Natural killer cell (primary cell): ENCODE measurements around the gene VCAN. TPM values are rescaled to one million over a fixed set of nuclear protein-coding genes. Genes with fewer than 3 reads are reported as not detected.

Experiments used
- ATAC-seq, 3 donors: fragments of 150-1000 bp in 2 of 3; fragments of 200-7000 bp in 1 of 3; cut with Tn5 transposase; 1 replicate in 1 of 3; 2 replicates in 2 of 3; pipeline ENCODE4 v1.10.0; 2021; ENCODE audit warnings: mild to moderate bottlenecking in 2 of 3, moderate library complexity in 2 of 3
- DNase-seq, 2 donors: peaks; one replicate each; pipeline versions ENCODE4 v3.0.0 to v3.0.0-alpha.2; 2013 to 2021; ENCODE audit warnings: mixed read lengths in 1 of 2
- H3K27ac ChIP-seq: one replicate; pipeline ENCODE4 v1.5.1; 2013; ENCODE audit warnings: mild to moderate bottlenecking, low read length
- H3K27me3 ChIP-seq: one replicate; pipeline ENCODE4 v1.6.1; 2013; ENCODE audit warnings: low read length; ENCODE audit not compliant: control insufficient read depth, insufficient read depth
- H3K36me3 ChIP-seq: one replicate; pipeline ENCODE4 v1.6.1; 2013; ENCODE audit warnings: low read length; ENCODE audit not compliant: control insufficient read depth, insufficient read depth
- H3K4me1 ChIP-seq: one replicate; pipeline ENCODE4 v1.6.1; 2013; ENCODE audit warnings: low read length; ENCODE audit not compliant: control insufficient read depth, insufficient read depth
- H3K4me3 ChIP-seq: one replicate; pipeline ENCODE4 v1.5.1; 2013; ENCODE audit warnings: low read length
- H3K9me3 ChIP-seq: one replicate; pipeline ENCODE4 v1.6.1; 2013; ENCODE audit warnings: low read length; ENCODE audit not compliant: control insufficient read depth, insufficient read depth
- H3K27ac Mint-ChIP-seq, 2 donors: one replicate each; pipeline ENCODE4 v1.8.0; 2022; ENCODE audit warnings: mild to moderate bottlenecking in 2 of 2, mixed read lengths in 2 of 2, moderate library complexity in 1 of 2
- H3K27me3 Mint-ChIP-seq, 2 donors: one replicate each; pipeline ENCODE4 v1.8.0; 2022; ENCODE audit warnings: low read depth in 2 of 2, mixed read lengths in 2 of 2
- H3K36me3 Mint-ChIP-seq: one replicate; pipeline ENCODE4 v1.8.0; 2022; ENCODE audit warnings: mixed read lengths
- H3K4me1 Mint-ChIP-seq, 2 donors: one replicate each; pipeline ENCODE4 v1.8.0; 2022; ENCODE audit warnings: mixed read lengths in 2 of 2
- H3K4me3 Mint-ChIP-seq: one replicate; pipeline ENCODE4 v1.8.0; 2022; ENCODE audit warnings: mild to moderate bottlenecking, moderate library complexity, mixed read lengths
- H3K9me3 Mint-ChIP-seq, 2 donors: one replicate each; pipeline ENCODE4 v1.8.0; 2022; ENCODE audit warnings: mixed read lengths in 2 of 2
- WGBS: methylation state at CpG from one replicate; pipeline ENCODE4 v1.1.7; 2013; ENCODE audit warnings: missing lambda C conversion rate; ENCODE audit not compliant: insufficient coverage; 5-methylcytosine and 5-hydroxymethylcytosine counted together
- intact Hi-C: fragments of 100-400 bp; cut with micrococcal nuclease; formaldehyde crosslinking; loops from one replicate; pipeline ENCODE4 v1.14.2; 2022
- total RNA-seq, 4 donors: library from RNA; stranded (reverse); fragments of 120-200 nt in 1 of 4; gene quantifications; one replicate each; pipeline versions ENCODE4 v1.2.3 to v1.2.4, GENCODE V29; 2013 to 2022
- TF ChIP-seq, protein P1 (sequence below): fragments of 200-600 bp; IDR thresholded peaks from one replicate; pipeline ENCODE4 v1.8.0; 2022; ENCODE audit warnings: antibody characterized with exemption

The VCAN gene
- total RNA-seq, 3 donors from 2014 or later (not counting 1 experiment from before 2014, with no cell fraction given): 2.3 to 60.1 (median 28.4) TPM

DNA sequence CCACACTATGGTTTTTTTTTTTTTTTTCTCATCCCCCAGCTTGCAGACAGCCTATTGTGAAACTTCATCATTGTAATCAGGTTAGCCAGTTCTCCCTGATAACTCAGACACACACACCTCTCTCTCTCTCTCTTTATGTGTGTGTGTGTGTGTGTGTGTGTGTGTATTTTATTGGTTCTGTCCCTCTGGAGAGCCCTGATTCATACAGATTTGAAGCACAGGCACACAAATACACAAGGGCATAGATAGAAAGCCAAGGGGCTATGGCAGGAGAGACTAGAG is 20.6 kb upstream of the VCAN start:
- Histone ChIP-seq H3K27me3 (no peaks in the 10 kb centered on the region), H3K9me3 (peaks cover 3% of the 10 kb centered on the region), H3K4me3 (no peak overlapping the region), H3K4me1 (no peaks in the 10 kb centered on the region), H3K27ac (no peak overlapping the region), H3K36me3 (no peaks in the 10 kb centered on the region)
- DNase-seq (no peak), ATAC-seq (no peak)
- intact Hi-C loops: no loop called here
- peaks cover 10% of the 10 kb centered on the region for H3K36me3 Mint-ChIP-seq
- TF ChIP-seq, protein P1, sequence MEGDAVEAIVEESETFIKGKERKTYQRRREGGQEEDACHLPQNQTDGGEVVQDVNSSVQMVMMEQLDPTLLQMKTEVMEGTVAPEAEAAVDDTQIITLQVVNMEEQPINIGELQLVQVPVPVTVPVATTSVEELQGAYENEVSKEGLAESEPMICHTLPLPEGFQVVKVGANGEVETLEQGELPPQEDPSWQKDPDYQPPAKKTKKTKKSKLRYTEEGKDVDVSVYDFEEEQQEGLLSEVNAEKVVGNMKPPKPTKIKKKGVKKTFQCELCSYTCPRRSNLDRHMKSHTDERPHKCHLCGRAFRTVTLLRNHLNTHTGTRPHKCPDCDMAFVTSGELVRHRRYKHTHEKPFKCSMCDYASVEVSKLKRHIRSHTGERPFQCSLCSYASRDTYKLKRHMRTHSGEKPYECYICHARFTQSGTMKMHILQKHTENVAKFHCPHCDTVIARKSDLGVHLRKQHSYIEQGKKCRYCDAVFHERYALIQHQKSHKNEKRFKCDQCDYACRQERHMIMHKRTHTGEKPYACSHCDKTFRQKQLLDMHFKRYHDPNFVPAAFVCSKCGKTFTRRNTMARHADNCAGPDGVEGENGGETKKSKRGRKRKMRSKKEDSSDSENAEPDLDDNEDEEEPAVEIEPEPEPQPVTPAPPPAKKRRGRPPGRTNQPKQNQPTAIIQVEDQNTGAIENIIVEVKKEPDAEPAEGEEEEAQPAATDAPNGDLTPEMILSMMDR: no peak
- H3K27ac Mint-ChIP-seq: no peak overlapping the region
- H3K4me1 Mint-ChIP-seq: no peaks in the 10 kb centered on the region
- no peak overlapping the region for H3K4me3 Mint-ChIP-seq
- H3K9me3 Mint-ChIP-seq: peaks cover 7 to 10% of the 10 kb centered on the region in 2 donors
- H3K27me3 Mint-ChIP-seq: no peaks in the 10 kb centered on the region

GRCh38 chr5:83451955-83452354 is 19.6 kb upstream of the VCAN start:
- Histone ChIP-seq H3K27me3 (no peaks in the 10 kb centered on the region), H3K27ac (no peak overlapping the region), H3K9me3 (peaks cover 3% of the 10 kb centered on the region), H3K36me3 (no peaks in the 10 kb centered on the region), H3K4me3 (no peak overlapping the region), H3K4me1 (no peaks in the 10 kb centered on the region)
- ATAC-seq: no peak
- Mint-ChIP-seq H3K27ac (no peak overlapping the region), H3K4me3 (no peak overlapping the region), H3K27me3 (no peaks in the 10 kb centered on the region), H3K36me3 (peaks cover 10% of the 10 kb centered on the region), H3K9me3 (peaks cover 9 to 12% of the 10 kb centered on the region in 2 donors), H3K4me1 (no peaks in the 10 kb centered on the region)
- TF ChIP-seq, protein P1: no peak
- intact Hi-C loops: no loop called here
- DNase-seq: no peak

GRCh38 chr5:83453937-83454336 is 17.6 kb upstream of the VCAN start:
- Histone ChIP-seq H3K27ac (no peak overlapping the region), H3K9me3 (peaks cover 3% of the 10 kb centered on the region), H3K27me3 (no peaks in the 10 kb centered on the region), H3K4me1 (no peaks in the 10 kb centered on the region), H3K36me3 (no peaks in the 10 kb centered on the region), H3K4me3 (no peak overlapping the region)
- Mint-ChIP-seq H3K4me3 (no peak overlapping the region), H3K4me1 (no peaks in the 10 kb centered on the region), H3K27me3 (no peaks in the 10 kb centered on the region), H3K9me3 (peaks cover 10 to 12% of the 10 kb centered on the region in 2 donors), H3K36me3 (peaks cover 10% of the 10 kb centered on the region), H3K27ac (no peak overlapping the region)
- no peak for DNase-seq
- intact Hi-C loops: no loop called here
- ATAC-seq: no peak
- 100% methylated on average over 1 of the region's 1 CpG for WGBS
- TF ChIP-seq, protein P1: no peak

GRCh38 chr5:83464261-83464660 is 7.3 kb upstream of the VCAN start:
- TF ChIP-seq, protein P1: no peak
- H3K27ac Mint-ChIP-seq: no peak overlapping the region
- intact Hi-C loops: no loop called here
- H3K27me3 ChIP-seq: peaks cover 6% of the 10 kb centered on the region
- H3K4me3 ChIP-seq: no peak overlapping the region
- DNase-seq (no peak), ATAC-seq (no peak)
- H3K4me1 ChIP-seq: no peaks in the 10 kb centered on the region
- no peak overlapping the region for H3K27ac ChIP-seq
- WGBS: 75% methylated on average over 3 of the region's 3 CpGs
- no peaks in the 10 kb centered on the region for H3K9me3 ChIP-seq
- H3K9me3 Mint-ChIP-seq: peaks cover 3% of the 10 kb centered on the region in 2 donors
- no peaks in the 10 kb centered on the region for H3K36me3 ChIP-seq
- H3K36me3 Mint-ChIP-seq: no peaks in the 10 kb centered on the region
- no peaks in the 10 kb centered on the region for H3K4me1 Mint-ChIP-seq
- H3K4me3 Mint-ChIP-seq: no peak overlapping the region
- peaks cover 10 to 27% of the 10 kb centered on the region in 2 donors for H3K27me3 Mint-ChIP-seq
